CD14-positive monocyte (primary cell): ENCODE data around the gene ANKRD55. TPM values are rescaled to one million over a fixed set of nuclear protein-coding genes. Genes with fewer than 3 reads are reported as not detected.

ENCODE experiments used
- DNase-seq, 3 donors: peaks; one replicate each; pipeline ENCODE4 v3.0.0-alpha.2; 2011 to 2022
- H2AFZ ChIP-seq: 2 replicates; pipeline ENCODE4 v1.6.0; 2012; ENCODE audit warnings: mild to moderate bottlenecking, low read depth, low read length, inconsistent platforms; ENCODE audit not compliant: insufficient read depth, poor library complexity, severe bottlenecking
- H3K27ac ChIP-seq, 2 donors: 1 replicate in 1 of 2; 2 replicates in 1 of 2; pipeline ENCODE4 v1.5.1; 2012 to 2013; ENCODE audit warnings: low read length in 2 of 2, control low read depth in 1 of 2, inconsistent platforms in 1 of 2, low read depth in 1 of 2, mild to moderate bottlenecking in 1 of 2
- H3K27me3 ChIP-seq, 2 donors: one replicate each; pipeline versions ENCODE4 v1.6.0 to v1.6.1; 2011 to 2013; ENCODE audit warnings: low read length in 2 of 2; ENCODE audit not compliant: control insufficient read depth in 2 of 2, insufficient read depth in 2 of 2
- H3K36me3 ChIP-seq, 2 donors: replicated peaks in 1 of 2; 1 replicate in 1 of 2; 2 replicates in 1 of 2; pipeline versions ENCODE4 v1.5.1 to v1.6.1; 2012 to 2013; ENCODE audit warnings: low read length in 2 of 2, control low read depth in 1 of 2, inconsistent platforms in 1 of 2, mild to moderate bottlenecking in 1 of 2; ENCODE audit not compliant: insufficient read depth in 2 of 2, control insufficient read depth in 1 of 2
- H3K4me1 ChIP-seq, 2 donors: 1 replicate in 1 of 2; 2 replicates in 1 of 2; pipeline versions ENCODE4 v1.5.1 to v1.6.1; 2012 to 2013; ENCODE audit warnings: low read length in 2 of 2, control low read depth in 1 of 2, inconsistent platforms in 1 of 2, mild to moderate bottlenecking in 1 of 2, moderate library complexity in 1 of 2; ENCODE audit not compliant: insufficient read depth in 2 of 2, control insufficient read depth in 1 of 2
- H3K4me2 ChIP-seq: replicated peaks from 2 replicates; pipeline ENCODE3; 2012; ENCODE audit warnings: low read length, moderate library complexity, mild to moderate bottlenecking; ENCODE audit not compliant: poor library complexity, severe bottlenecking; ENCODE audit errors: extremely low read depth
- H3K4me3 ChIP-seq, 3 experiments: fragments of 200-600 bp in 1 of 3; sonication (generic) in 1 of 3; replicated peaks in 1 of 3; 1 replicate in 2 of 3; 2 replicates in 1 of 3; pipeline ENCODE4 v1.5.1; 2011 to 2013; ENCODE audit warnings: low read length in 3 of 3, mild to moderate bottlenecking in 3 of 3, control low read depth in 2 of 3, low read depth in 2 of 3, inconsistent platforms in 1 of 3, moderate library complexity in 1 of 3
- H3K79me2 ChIP-seq: 2 replicates; pipeline ENCODE4 v1.6.0; 2012; ENCODE audit warnings: mild to moderate bottlenecking, control low read depth, inconsistent platforms, low read length, moderate library complexity; ENCODE audit not compliant: insufficient read depth
- H3K9ac ChIP-seq: 2 replicates; pipeline ENCODE4 v1.6.0; 2017; ENCODE audit warnings: low read length, mild to moderate bottlenecking; ENCODE audit not compliant: insufficient read depth, poor library complexity, severe bottlenecking
- H3K9me3 ChIP-seq, 2 donors: replicated peaks in 1 of 2; 1 replicate in 1 of 2; 2 replicates in 1 of 2; pipeline versions ENCODE4 v1.5.1 to v1.6.1; 2012 to 2013; ENCODE audit warnings: low read length in 2 of 2, control low read depth in 1 of 2; ENCODE audit not compliant: control insufficient read depth in 1 of 2, insufficient read depth in 1 of 2
- H4K20me1 ChIP-seq: 2 replicates; pipeline ENCODE4 v1.6.0; 2012; ENCODE audit warnings: mild to moderate bottlenecking, low read length, control low read depth, moderate library complexity; ENCODE audit not compliant: insufficient read depth
- H3K27ac Mint-ChIP-seq, 7 donors: one replicate each; pipeline ENCODE4 v1.8.0; 2020; ENCODE audit warnings: mild to moderate bottlenecking in 7 of 7, mixed read lengths in 7 of 7, moderate library complexity in 6 of 7, inconsistent platforms in 2 of 7
- H3K27me3 Mint-ChIP-seq, 3 donors: one replicate each; pipeline ENCODE4 v1.8.0; 2021 to 2022; ENCODE audit warnings: low read depth in 3 of 3, mild to moderate bottlenecking in 3 of 3, mixed read lengths in 3 of 3, moderate library complexity in 3 of 3, inconsistent platforms in 1 of 3
- H3K36me3 Mint-ChIP-seq, 2 donors: one replicate each; pipeline ENCODE4 v1.8.0; 2020; ENCODE audit warnings: mixed read lengths in 2 of 2, inconsistent platforms in 1 of 2, mild to moderate bottlenecking in 1 of 2
- H3K4me1 Mint-ChIP-seq: one replicate; pipeline ENCODE4 v1.8.0; 2020; ENCODE audit warnings: mild to moderate bottlenecking, mixed read lengths
- H3K4me3 Mint-ChIP-seq, 2 donors: one replicate each; pipeline ENCODE4 v1.8.0; 2020; ENCODE audit warnings: mild to moderate bottlenecking in 2 of 2, mixed read lengths in 2 of 2, moderate library complexity in 1 of 2
- H3K9me3 Mint-ChIP-seq, 7 donors: one replicate each; pipeline ENCODE4 v1.8.0; 2020 to 2022; ENCODE audit warnings: mixed read lengths in 7 of 7, mild to moderate bottlenecking in 6 of 7, moderate library complexity in 6 of 7, inconsistent platforms in 2 of 7
- WGBS: methylation state at CpG from one replicate; pipeline ENCODE4 v1.1.5; 2013; ENCODE audit warnings: missing lambda C conversion rate; ENCODE audit not compliant: insufficient coverage; 5-methylcytosine and 5-hydroxymethylcytosine counted together
- intact Hi-C, 2 donors: fragments of 100-400 bp; cut with micrococcal nuclease; formaldehyde crosslinking; loops; one replicate each; pipeline versions ENCODE4 v1.15.0 to v1.15.1; 2023
- polyA plus RNA-seq, 3 donors: library from polyadenylated mRNA; depleted of rRNA in 1 of 3; unstranded in 2 of 3; stranded (reverse) in 1 of 3; fragments of 300-500 nt in 2 of 3; fragments of >200 nt in 1 of 3; fragmentation: Illumina TruSeq in 2 of 3; gene quantifications; 1 replicate in 2 of 3; 2 replicates in 1 of 3; pipeline ENCODE4 v1.2.3, GENCODE V29; 2012 to 2021
- TF ChIP-seq, protein P1 (sequence below): fragments of 200-600 bp; IDR thresholded peaks from one replicate; pipeline ENCODE4 v1.8.0; 2022; ENCODE audit warnings: antibody characterized with exemption, mild to moderate bottlenecking

ANKRD55 gene
- polyA plus RNA-seq, 3 donors = 0.20 to 0.55 (median 0.28) TPM

DNA sequence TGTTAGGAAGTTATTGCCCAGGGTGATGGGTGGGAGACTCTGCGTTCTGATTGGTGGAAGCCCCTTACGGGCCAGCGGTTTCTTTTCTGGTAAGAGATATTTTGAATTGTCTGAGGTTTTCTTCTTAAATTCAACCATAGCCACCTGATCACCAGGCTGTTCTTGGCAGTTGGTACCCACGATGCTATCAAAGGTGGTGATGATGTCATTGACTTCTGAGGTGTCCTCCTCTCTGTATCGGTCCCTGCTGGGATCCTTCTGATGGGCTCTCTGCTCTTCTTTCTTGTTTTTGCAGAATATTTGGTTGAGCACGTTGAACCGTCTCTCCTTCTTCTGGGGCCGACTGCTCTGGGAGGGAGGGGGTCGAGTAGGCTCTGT, 121.7 kb downstream of the ANKRD55 start:
- H3K4me1 Mint-ChIP-seq = peaks cover 14% of the 10 kb centered on the region

DNA sequence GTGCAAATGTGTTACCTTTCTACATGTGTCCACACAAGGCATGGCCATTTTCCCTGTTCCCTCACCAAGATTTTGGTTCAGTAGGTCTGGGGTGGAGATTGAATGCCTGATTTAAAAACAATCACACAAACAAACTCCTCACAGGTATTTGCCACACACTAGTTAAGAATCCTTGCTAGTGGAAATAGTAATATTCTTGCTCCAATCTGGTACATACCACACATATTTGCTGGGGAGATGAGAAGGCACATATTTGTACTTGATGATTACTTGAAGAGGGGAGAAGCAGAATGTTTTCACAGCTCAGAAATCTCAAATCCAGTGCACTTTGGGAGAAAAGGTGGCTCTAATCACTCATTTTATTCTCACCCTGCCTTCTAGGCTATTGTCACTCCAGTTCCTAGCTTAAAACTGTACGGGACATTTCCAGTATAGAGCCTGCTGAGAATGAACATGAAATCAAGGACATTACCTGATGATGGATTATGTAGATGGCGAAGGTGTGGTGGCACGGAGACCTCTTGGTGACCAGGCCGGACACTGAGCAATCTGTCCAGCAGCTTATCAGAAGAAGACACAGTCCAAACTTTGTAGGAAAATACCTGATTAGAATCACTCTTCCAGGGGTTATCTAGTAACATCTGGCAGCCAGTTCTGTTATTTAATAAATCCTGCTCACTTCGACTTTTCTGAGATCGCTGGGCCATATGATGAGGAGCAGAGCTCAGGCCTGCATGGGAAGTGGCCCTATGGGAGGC, 122.3 kb downstream of the ANKRD55 start:
- peaks cover 3 to 12% of the 10 kb centered on the region in 2 donors for H3K36me3 Mint-ChIP-seq
- Histone ChIP-seq H3K4me3 (no peak overlapping the region), H3K36me3 (no peaks in the 10 kb centered on the region), H3K9ac (no peak overlapping the region), H3K4me1 (peaks cover 10 to 15% of the 10 kb centered on the region in 2 donors), H4K20me1 (no peaks in the 10 kb centered on the region), H2AFZ (no peak overlapping the region), H3K27ac (no peak overlapping the region), H3K27me3 (no peaks in the 10 kb centered on the region), H3K9me3 (no peaks in the 10 kb centered on the region), H3K79me2 (no peaks in the 10 kb centered on the region), H3K4me2 (no peak overlapping the region)
- peaks cover 18% of the 10 kb centered on the region for H3K4me1 Mint-ChIP-seq
- TF ChIP-seq, protein P1, sequence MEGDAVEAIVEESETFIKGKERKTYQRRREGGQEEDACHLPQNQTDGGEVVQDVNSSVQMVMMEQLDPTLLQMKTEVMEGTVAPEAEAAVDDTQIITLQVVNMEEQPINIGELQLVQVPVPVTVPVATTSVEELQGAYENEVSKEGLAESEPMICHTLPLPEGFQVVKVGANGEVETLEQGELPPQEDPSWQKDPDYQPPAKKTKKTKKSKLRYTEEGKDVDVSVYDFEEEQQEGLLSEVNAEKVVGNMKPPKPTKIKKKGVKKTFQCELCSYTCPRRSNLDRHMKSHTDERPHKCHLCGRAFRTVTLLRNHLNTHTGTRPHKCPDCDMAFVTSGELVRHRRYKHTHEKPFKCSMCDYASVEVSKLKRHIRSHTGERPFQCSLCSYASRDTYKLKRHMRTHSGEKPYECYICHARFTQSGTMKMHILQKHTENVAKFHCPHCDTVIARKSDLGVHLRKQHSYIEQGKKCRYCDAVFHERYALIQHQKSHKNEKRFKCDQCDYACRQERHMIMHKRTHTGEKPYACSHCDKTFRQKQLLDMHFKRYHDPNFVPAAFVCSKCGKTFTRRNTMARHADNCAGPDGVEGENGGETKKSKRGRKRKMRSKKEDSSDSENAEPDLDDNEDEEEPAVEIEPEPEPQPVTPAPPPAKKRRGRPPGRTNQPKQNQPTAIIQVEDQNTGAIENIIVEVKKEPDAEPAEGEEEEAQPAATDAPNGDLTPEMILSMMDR = no peak
- DNase-seq = no peak
- intact Hi-C loops = no loop called here
- H3K9me3 Mint-ChIP-seq = no peaks in the 10 kb centered on the region
- no peak overlapping the region for H3K4me3 Mint-ChIP-seq
- no peak overlapping the region for H3K27ac Mint-ChIP-seq
- WGBS = 92% methylated on average over 5 of the region's 6 CpGs
- no peaks in the 10 kb centered on the region for H3K27me3 Mint-ChIP-seq

More for the DNA sequence above, 121.7 kb downstream of the ANKRD55 start:
- H3K36me3 ChIP-seq = no peaks in the 10 kb centered on the region
- H3K4me3 Mint-ChIP-seq = no peak overlapping the region
- no peaks in the 10 kb centered on the region for H3K27me3 ChIP-seq
- intact Hi-C loops = no loop called here
- peaks cover 7 to 13% of the 10 kb centered on the region in 2 donors for H3K4me1 ChIP-seq
- H3K9me3 Mint-ChIP-seq = no peaks in the 10 kb centered on the region
- no peak for DNase-seq
- TF ChIP-seq, protein P1 = no peak
- no peaks in the 10 kb centered on the region for H3K27me3 Mint-ChIP-seq
- no peak overlapping the region for H3K27ac ChIP-seq
- 88% methylated on average over 1 of the region's 9 CpGs for WGBS
- no peak overlapping the region for H3K4me3 ChIP-seq
- no peaks in the 10 kb centered on the region for H4K20me1 ChIP-seq
- no peak overlapping the region for H3K4me2 ChIP-seq
- H3K9me3 ChIP-seq = no peaks in the 10 kb centered on the region
- H3K36me3 Mint-ChIP-seq = peaks cover 3 to 12% of the 10 kb centered on the region in 2 donors
- peak overlapping the region in 1 of 7 donors; percentile 48 for H3K27ac Mint-ChIP-seq
- no peak overlapping the region for H3K9ac ChIP-seq
- H3K79me2 ChIP-seq = no peaks in the 10 kb centered on the region
- H2AFZ ChIP-seq = no peak overlapping the region
